Stimulated activated naive CD8-positive, alpha-beta T cell treated with anti-CD3 and anti-CD28 coated beads, Interleukin-15, Interleukin-2, amounts not matched to agents 100 U/mL and 50 U/mL, for 24 hours (primary cell): ENCODE data around the gene BLNK.
"Not testable (repeated sequence)": the region's sequence is repeated elsewhere in the genome, so short reads cannot be mapped to it uniquely, and the experiment has no call there.

Experiments used
- ATAC-seq: fragments of 150-1000 bp; cut with Tn5 transposase; one replicate; pipeline ENCODE4 v1.10.0; 2021
- DNase-seq: peaks from one replicate; pipeline ENCODE4 v3.0.0; 2021

BLNK gene

DNA sequence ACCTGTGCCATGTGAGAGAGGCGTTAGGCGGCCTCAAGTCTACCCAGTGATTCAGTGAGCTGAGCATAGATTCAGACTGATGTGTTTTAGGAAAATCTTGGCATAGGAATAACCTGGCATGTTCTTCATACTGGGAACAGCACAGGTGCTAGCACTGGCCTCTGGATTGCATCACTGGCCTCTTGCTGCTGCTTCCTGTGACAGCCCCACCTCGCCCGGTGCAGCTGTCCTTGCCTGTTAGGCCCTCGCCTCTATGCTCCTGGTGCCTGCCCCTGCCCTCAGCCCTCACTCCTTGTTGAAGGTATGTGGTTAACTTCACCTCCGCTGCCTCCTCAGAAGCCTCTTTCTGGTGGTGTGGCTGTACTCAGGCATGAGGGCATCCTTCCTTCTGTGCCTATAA is 46.2 kb downstream of the BLNK start:
- no peak for ATAC-seq
- DNase-seq: no peak

DNA sequence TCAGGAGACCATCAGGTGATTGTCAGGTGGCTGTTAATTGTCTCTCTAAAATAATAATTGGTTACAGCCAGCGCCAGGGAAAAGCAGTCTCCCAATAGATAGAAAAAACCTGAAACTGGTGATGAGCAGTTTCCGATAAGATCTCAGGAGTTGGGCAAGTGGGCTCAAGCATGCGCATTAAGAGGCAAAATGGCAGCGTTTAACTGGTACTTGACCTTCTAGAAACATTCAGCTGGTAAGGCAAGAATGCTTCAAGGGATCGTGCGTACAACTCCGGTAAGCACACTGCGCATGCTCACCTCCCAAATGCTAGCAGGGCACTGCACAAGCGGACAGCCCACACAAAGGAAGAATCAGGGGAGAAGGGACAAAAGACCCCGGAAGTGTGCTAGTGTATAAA is 48.5 kb downstream of the BLNK start:
- DNase-seq (no peak), ATAC-seq (no peak)

- ATAC-seq: no peak
- DNase-seq: no peak
Observed at GRCh38 chr10:96222441-96222840, 48.9 kb downstream of the BLNK start.

GRCh38 chr10:96218826-96219225 is 52.5 kb downstream of the BLNK start:
- DNase-seq (no peak), ATAC-seq (no peak)

- DNase-seq: no peak
- ATAC-seq: no peak
Observed at GRCh38 chr10:96217711-96218110, 53.7 kb downstream of the BLNK start.

GRCh38 chr10:96216775-96217174 is 54.6 kb downstream of the BLNK start:
- ATAC-seq (no peak), DNase-seq (no peak)

DNA sequence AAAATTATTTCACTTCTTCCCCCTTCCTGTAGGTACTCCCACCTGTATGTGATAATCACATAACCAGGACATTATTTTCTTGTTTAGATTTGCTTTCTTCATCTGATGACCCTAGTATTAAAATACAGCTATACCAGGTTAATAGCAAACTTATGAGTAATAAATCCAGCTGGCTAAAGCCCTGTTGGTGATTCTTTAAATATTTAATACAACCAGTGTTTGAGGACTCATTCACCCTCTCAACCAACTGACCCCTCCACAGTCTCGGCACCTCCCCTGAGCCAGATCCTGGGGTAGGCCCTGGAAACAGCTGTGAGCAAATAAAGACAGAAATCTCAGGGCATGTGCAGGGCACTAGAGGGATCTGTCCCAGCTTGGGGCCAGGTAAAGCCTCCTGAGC is 58.5 kb downstream of the BLNK start:
- ATAC-seq (no peak), DNase-seq (no peak)

GRCh38 chr10:96211764-96212163 is 59.6 kb downstream of the BLNK start:
- DNase-seq: no peak
- no peak for ATAC-seq

- no peak for DNase-seq
- no peak for ATAC-seq
Observed at GRCh38 chr10:96208946-96209345, 62.4 kb downstream of the BLNK start.

- no peak for DNase-seq
- ATAC-seq: no peak
Observed at GRCh38 chr10:96208271-96208670, 63.1 kb downstream of the BLNK start.

- ATAC-seq (no peak), DNase-seq (no peak)
Observed at GRCh38 chr10:96205580-96205979, 65.8 kb downstream of the BLNK start.

GRCh38 chr10:96201525-96201924 is 69.8 kb downstream of the BLNK start:
- DNase-seq (no peak), ATAC-seq (no peak)

GRCh38 chr10:96189505-96189904 is 81.9 kb downstream of the BLNK start:
- DNase-seq, ATAC-seq: not testable (repeated sequence)

DNA sequence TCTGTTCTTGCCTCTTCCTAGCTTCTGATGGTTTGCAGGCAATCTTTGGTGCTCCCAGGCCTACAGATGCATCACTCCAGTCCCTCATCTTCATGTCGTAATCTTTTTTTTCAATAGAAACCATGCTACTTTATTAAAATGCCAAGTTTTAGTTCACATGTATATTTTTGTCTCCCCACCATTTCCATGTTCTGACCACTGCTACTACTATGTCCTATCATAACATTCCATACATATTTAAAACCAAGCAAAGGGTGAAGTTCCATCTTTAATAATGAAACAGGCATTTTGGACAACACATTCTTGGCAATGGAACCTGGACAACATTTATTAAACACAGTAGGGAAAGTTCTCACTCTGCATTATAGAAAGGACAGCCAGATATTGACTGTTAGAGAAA is 82.5 kb downstream of the BLNK start:
- DNase-seq: no peak
- no peak for ATAC-seq

DNA sequence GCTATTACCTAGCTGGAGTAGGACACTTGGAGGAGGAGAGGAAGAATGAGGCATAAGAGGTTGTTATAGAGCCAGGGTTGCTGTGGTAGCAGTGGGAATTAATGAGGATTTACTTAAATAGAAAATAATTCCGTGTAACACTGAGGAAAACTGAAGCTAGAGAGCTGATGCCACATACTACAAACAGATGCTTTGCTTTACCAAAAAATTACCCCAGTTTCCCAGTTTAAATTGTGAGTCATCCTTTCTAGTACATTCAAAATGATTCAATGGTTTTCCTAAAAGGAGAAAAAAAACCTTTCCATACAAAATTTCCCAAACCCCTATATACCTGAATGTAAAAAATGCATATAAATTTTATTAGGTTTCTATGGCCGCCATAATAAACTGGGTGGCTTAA is 82.9 kb downstream of the BLNK start:
- ATAC-seq: no peak
- no peak for DNase-seq

GRCh38 chr10:96176985-96177384 is 94.4 kb downstream of the BLNK start:
- ATAC-seq: no peak
- DNase-seq: no peak

DNA sequence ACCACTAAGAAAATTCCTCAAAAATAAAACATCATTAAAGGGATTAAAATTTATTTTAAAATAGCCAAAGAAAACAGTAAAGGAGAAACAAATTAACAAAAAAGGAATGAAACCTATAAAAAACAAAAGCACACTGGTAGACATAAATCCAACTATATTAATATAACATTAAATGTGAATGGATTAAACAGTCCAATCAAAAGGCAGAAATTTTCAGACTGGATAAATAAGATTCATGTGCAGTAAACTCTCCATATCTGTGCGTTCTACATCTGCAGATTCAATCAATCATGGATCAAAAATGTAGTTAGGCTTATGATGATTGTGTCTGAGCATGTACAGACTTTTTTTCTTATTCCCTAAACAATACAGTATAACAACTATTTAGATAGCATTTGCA is 98.7 kb downstream of the BLNK start:
- no peak for ATAC-seq

DNA sequence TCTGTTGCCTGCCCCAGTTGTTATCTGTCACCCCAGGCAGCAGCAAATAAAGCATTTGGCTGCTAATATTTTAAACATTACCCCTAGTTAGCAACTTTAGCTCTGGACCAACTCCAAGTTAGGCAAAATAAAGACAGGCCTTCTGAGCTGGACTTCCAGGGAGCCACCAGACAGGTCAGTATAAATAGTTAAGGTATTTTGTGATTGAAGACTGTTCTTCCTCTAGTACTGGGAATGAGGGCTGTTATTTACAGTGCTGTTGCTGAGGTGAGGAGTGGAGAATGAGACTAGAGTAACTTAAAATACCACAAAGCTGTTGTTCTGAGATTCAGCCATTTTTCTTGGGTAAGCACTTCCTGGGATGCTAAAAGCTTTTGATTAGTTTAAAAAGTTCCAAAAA is 101.1 kb downstream of the BLNK start:
- no peak for ATAC-seq
- DNase-seq: no peak

More for the DNA sequence above, 98.7 kb downstream of the BLNK start:
- no peak for DNase-seq

DNA sequence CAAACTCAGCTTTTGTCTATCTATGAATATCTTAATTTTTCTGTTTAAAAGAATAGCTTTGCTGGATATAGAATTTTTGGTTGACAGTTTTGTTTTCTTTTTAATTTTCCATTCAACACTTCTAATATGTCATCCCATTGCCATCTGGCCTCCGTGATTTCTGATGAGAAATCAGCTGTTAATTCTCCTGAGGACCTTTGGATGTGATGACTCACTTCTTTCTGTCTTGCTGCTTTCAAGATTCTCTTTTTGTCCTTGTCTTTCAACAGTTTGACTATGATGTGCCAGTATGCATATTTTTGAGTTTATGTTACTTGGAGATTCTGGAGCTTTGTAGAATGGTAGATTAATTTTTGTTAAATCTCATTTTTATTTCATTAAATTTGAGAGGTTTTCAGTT is 102.8 kb downstream of the BLNK start:
- ATAC-seq: no peak
- no peak for DNase-seq

DNA sequence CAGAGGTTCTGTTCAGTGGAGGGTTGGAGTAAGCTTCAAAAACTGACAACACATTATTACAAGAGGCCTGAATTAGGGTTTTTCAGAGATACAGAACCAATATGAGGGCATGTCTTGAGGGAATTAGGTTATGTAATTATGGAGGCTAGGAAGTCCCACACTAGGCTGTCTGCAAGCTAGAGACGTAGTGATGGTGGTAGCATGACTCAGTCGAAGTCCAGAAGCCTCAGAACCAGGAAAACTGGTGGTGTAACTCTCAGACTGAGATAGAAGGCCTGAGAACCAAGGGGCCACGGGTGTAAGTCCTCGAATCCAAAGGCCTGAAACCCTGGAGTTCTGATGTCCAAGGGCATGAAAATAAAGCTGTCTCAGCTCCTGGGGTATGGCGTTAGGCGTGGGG is 105.6 kb downstream of the BLNK start:
- ATAC-seq: no peak
- no peak for DNase-seq

DNA sequence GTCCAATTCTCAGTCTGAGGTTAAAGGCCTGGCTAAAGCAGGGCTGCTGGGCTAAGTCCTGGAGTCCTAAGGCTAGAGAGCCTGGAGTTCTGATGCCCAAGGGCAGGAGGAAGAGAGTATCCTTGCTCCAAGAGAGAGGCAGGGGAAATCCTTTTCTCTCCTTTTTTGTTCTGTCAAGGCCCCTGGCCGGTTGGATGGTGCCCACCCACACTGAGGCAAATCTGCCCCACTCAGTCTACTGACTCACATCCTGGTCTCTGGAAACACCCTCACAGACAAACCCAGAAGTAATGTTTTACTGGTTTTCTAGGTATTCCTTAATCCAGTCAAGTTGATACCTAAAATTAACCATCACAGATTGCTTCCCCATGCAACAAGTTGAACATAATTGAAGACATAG is 118.3 kb downstream of the BLNK start:
- peak; percentile 59 for ATAC-seq

GRCh38 chr10:96152437-96152836 is 118.9 kb downstream of the BLNK start:
- no peak for ATAC-seq
- DNase-seq: no peak

More for the DNA sequence above, 118.3 kb downstream of the BLNK start:
- no peak for DNase-seq
